NCI-H2196 (cell line): ENCODE results near the gene CDK11A.
A peak's percentile ranks its signal among the peaks of the same experiment; 100 is the strongest.
"Not testable (repeated sequence)": the region's sequence is repeated elsewhere in the genome, so short reads cannot be mapped to it uniquely, and the experiment has no call there.

Source experiments
- DNase-seq: peaks from one replicate; lab custom pipeline; 2025; ENCODE audit not compliant: unreplicated experiment; lab: John Stamatoyannopoulos, UW

CDK11A gene

GRCh38 chr1:1684031-1684681 lies 40.0 kb downstream of the CDK11A start:
- no peak for DNase-seq

GRCh38 chr1:1683104-1683905 lies 40.9 kb downstream of the CDK11A start:
- DNase-seq, result no peak

- no peak for DNase-seq
Measured at GRCh38 chr1:1680912-1681273, 43.3 kb downstream of the CDK11A start.

GRCh38 chr1:1680031-1680911 lies 43.9 kb downstream of the CDK11A start:
- no peak for DNase-seq

GRCh38 chr1:1678581-1679380 lies 45.4 kb downstream of the CDK11A start:
- DNase-seq, result peak; percentile 22

- no peak for DNase-seq
Measured at GRCh38 chr1:1677718-1678580, 46.2 kb downstream of the CDK11A start.

GRCh38 chr1:1676087-1676486 lies 48.1 kb downstream of the CDK11A start:
- not testable (repeated sequence) for DNase-seq

- DNase-seq, result not testable (repeated sequence)
Measured at GRCh38 chr1:1675218-1675617, 48.9 kb downstream of the CDK11A start.

- DNase-seq, result not testable (repeated sequence)
Measured at GRCh38 chr1:1674806-1675205, 49.4 kb downstream of the CDK11A start.

GRCh38 chr1:1672181-1672965 lies 51.8 kb downstream of the CDK11A start:
- DNase-seq, result no peak

GRCh38 chr1:1671365-1672119 lies 52.6 kb downstream of the CDK11A start:
- no peak for DNase-seq

- no peak for DNase-seq
Measured at GRCh38 chr1:1670866-1671265, 53.3 kb downstream of the CDK11A start.

- no peak for DNase-seq
Measured at GRCh38 chr1:1669468-1670440, 54.4 kb downstream of the CDK11A start.

GRCh38 chr1:1666526-1666925 lies 57.6 kb downstream of the CDK11A start:
- DNase-seq, result no peak

- no peak for DNase-seq
Measured at GRCh38 chr1:1665815-1666251, 58.3 kb downstream of the CDK11A start.

GRCh38 chr1:1664941-1665814 lies 59.0 kb downstream of the CDK11A start:
- DNase-seq, result no peak
